HepG2 (cell line): ENCODE data around the gene GMFB. TPM values are rescaled to one million over a fixed set of nuclear protein-coding genes. Genes with fewer than 3 reads are reported as not detected.

Experiments
- IKZF4 ChIP-seq: sonication (generic); formaldehyde crosslinking; IDR thresholded peaks from 2 replicates; pipeline ENCODE4 v1.5.1; 2020; ENCODE audit warnings: borderline replicate concordance, mild to moderate bottlenecking, low read depth, missing genetic modification reagents; ENCODE audit errors: not compliant biosample characterization
- KDM1A ChIP-seq: IDR thresholded peaks from 2 replicates; pipeline ENCODE4 v1.6.1; 2016; ENCODE audit warnings: missing compliant biosample characterization
- MIXL1 ChIP-seq: IDR thresholded peaks from 2 replicates; pipeline ENCODE4 v1.6.1; 2016
- NCOA5 ChIP-seq: sonication (generic); formaldehyde crosslinking; IDR thresholded peaks from 2 replicates; pipeline ENCODE4 v1.4.0; 2020; ENCODE audit warnings: missing genetic modification reagents
- PCBP1 ChIP-seq: fragments of 200-400 bp; formaldehyde crosslinking; IDR thresholded peaks from 2 replicates; pipeline ENCODE4 v1.6.1; 2017; ENCODE audit warnings: mild to moderate bottlenecking, low read depth, low read length, borderline replicate concordance
- REL ChIP-seq: sonication (generic); formaldehyde crosslinking; conservative IDR thresholded peaks from 2 replicates; pipeline ENCODE4 v1.8.0; 2022; ENCODE audit warnings: mild to moderate bottlenecking, missing genetic modification reagents, moderate library complexity
- RFXAP ChIP-seq: sonication (generic); formaldehyde crosslinking; IDR thresholded peaks from 2 replicates; pipeline ENCODE4 v1.4.0; 2020; ENCODE audit warnings: missing genetic modification reagents, borderline replicate concordance
- SP140L ChIP-seq: sonication (generic); formaldehyde crosslinking; IDR thresholded peaks from 2 replicates; pipeline ENCODE4 v1.4.0; 2020; ENCODE audit warnings: missing genetic modification reagents, borderline replicate concordance
- ZNF282 ChIP-seq: fragments of 450-650 bp; IDR thresholded peaks from 2 replicates; pipeline ENCODE4 v1.6.1; 2018; ENCODE audit not compliant: partially characterized antibody
- ZNF343 ChIP-seq: sonication (generic); formaldehyde crosslinking; IDR thresholded peaks from 2 replicates; pipeline ENCODE4 v1.4.0; 2020; ENCODE audit warnings: mild to moderate bottlenecking, missing genetic modification reagents
- polyA plus RNA-seq, 8 experiments: library from polyadenylated mRNA; depleted of rRNA in 3 of 8; stranded (reverse) in 7 of 8; unstranded in 1 of 8; fragments of >200 nt; fragmentation: Illumina TruSeq in 4 of 8; extraction: Trizol in 4 of 8; gene quantifications; 2 replicates each; pipeline versions ENCODE4 v1.2.1 to v1.2.3, GENCODE V29; 2011 to 2016; ENCODE audit warnings: low read depth in 4 of 8, missing spikeins in 1 of 8, mixed read lengths in 1 of 8; ENCODE audit not compliant: insufficient read depth in 1 of 8
- total RNA-seq, 5 experiments: library from RNA; depleted of rRNA; stranded (reverse); fragments of >200 nt; fragmentation: Illumina TruSeq; extraction: Trizol; gene quantifications; 2 replicates each; pipeline ENCODE4 v1.2.3, GENCODE V29; 2016; ENCODE audit warnings: low read depth in 1 of 5
- TF ChIP-seq, protein P1 (sequence below): sonication (generic); formaldehyde crosslinking; IDR thresholded peaks from 2 replicates; pipeline ENCODE4 v1.4.0; 2020; ENCODE audit warnings: missing genetic modification reagents
- TF ChIP-seq, protein P2 (sequence below): sonication (generic); formaldehyde crosslinking; IDR thresholded peaks from 2 replicates; pipeline ENCODE4 v1.8.1; 2023; ENCODE audit warnings: mild to moderate bottlenecking, missing genetic modification reagents
- TF ChIP-seq, protein P3 (sequence below): sonication (generic); formaldehyde crosslinking; IDR thresholded peaks from 2 replicates; pipeline ENCODE4 v1.4.0; 2020; ENCODE audit warnings: missing genetic modification reagents, borderline replicate concordance
- TF ChIP-seq, protein P4 (sequence below): sonication (generic); formaldehyde crosslinking; IDR thresholded peaks from 2 replicates; pipeline ENCODE4 v1.4.0; 2020; ENCODE audit warnings: mild to moderate bottlenecking, missing genetic modification reagents
- TF ChIP-seq, protein P5 (sequence below): sonication (generic); formaldehyde crosslinking; conservative IDR thresholded peaks from 2 replicates; pipeline ENCODE4 v1.4.0; 2020; ENCODE audit warnings: mild to moderate bottlenecking, missing genetic modification reagents, moderate library complexity
- TF ChIP-seq, protein P6 (sequence below): sonication (generic); formaldehyde crosslinking; conservative IDR thresholded peaks from 2 replicates; pipeline ENCODE4 v1.8.1; 2023; ENCODE audit warnings: missing genetic modification reagents

GMFB gene
- total and polyA plus RNA-seq, 2 of the 13 experiments (the other 11 are each of a cell fraction or from before 2014, with no cell fraction given) = 17.3 to 68.2 TPM

DNA sequence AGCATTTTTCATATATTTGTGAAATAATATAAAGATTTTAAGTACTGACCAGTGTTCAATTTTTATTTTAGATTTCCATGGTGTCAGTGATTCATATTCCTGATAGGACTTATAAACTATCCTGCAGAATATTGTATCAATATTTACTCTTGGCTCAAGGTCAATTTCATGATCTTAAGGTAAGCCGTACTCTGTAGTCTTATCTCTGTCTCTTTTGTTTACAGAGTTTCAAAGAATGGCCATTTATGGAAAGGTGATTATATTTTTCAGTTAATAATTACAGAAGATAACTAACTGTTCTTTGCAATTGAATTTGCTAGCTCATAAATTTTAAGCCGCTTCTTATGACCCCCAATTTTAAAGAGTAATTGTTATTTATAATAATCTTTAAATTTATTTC lies 48.9 kb upstream of the GMFB start (continued):
- TF ChIP-seq, protein P1, sequence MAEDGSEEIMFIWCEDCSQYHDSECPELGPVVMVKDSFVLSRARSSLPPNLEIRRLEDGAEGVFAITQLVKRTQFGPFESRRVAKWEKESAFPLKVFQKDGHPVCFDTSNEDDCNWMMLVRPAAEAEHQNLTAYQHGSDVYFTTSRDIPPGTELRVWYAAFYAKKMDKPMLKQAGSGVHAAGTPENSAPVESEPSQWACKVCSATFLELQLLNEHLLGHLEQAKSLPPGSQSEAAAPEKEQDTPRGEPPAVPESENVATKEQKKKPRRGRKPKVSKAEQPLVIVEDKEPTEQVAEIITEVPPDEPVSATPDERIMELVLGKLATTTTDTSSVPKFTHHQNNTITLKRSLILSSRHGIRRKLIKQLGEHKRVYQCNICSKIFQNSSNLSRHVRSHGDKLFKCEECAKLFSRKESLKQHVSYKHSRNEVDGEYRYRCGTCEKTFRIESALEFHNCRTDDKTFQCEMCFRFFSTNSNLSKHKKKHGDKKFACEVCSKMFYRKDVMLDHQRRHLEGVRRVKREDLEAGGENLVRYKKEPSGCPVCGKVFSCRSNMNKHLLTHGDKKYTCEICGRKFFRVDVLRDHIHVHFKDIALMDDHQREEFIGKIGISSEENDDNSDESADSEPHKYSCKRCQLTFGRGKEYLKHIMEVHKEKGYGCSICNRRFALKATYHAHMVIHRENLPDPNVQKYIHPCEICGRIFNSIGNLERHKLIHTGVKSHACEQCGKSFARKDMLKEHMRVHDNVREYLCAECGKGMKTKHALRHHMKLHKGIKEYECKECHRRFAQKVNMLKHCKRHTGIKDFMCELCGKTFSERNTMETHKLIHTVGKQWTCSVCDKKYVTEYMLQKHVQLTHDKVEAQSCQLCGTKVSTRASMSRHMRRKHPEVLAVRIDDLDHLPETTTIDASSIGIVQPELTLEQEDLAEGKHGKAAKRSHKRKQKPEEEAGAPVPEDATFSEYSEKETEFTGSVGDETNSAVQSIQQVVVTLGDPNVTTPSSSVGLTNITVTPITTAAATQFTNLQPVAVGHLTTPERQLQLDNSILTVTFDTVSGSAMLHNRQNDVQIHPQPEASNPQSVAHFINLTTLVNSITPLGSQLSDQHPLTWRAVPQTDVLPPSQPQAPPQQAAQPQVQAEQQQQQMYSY (CRISPR knock-in tag) = no peak
- TF ChIP-seq RFXAP (CRISPR knock-in tag) = no peak
- TF ChIP-seq, protein P2, sequence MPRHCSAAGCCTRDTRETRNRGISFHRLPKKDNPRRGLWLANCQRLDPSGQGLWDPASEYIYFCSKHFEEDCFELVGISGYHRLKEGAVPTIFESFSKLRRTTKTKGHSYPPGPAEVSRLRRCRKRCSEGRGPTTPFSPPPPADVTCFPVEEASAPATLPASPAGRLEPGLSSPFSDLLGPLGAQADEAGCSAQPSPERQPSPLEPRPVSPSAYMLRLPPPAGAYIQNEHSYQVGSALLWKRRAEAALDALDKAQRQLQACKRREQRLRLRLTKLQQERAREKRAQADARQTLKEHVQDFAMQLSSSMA (CRISPR knock-in tag) = no peak
- no peak; the same call in 1 of the 2 replicates for TF ChIP-seq MIXL1 (CRISPR knock-in tag)
- no peak for TF ChIP-seq KDM1A
- TF ChIP-seq ZNF282 = no peak
- TF ChIP-seq IKZF4 (CRISPR knock-in tag) = no peak
- TF ChIP-seq, protein P3, sequence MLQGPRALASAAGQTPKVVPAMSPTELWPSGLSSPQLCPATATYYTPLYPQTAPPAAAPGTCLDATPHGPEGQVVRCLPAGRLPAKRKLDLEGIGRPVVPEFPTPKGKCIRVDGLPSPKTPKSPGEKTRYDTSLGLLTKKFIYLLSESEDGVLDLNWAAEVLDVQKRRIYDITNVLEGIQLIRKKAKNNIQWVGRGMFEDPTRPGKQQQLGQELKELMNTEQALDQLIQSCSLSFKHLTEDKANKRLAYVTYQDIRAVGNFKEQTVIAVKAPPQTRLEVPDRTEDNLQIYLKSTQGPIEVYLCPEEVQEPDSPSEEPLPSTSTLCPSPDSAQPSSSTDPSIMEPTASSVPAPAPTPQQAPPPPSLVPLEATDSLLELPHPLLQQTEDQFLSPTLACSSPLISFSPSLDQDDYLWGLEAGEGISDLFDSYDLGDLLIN (CRISPR knock-in tag) = no peak
- TF ChIP-seq, protein P4, sequence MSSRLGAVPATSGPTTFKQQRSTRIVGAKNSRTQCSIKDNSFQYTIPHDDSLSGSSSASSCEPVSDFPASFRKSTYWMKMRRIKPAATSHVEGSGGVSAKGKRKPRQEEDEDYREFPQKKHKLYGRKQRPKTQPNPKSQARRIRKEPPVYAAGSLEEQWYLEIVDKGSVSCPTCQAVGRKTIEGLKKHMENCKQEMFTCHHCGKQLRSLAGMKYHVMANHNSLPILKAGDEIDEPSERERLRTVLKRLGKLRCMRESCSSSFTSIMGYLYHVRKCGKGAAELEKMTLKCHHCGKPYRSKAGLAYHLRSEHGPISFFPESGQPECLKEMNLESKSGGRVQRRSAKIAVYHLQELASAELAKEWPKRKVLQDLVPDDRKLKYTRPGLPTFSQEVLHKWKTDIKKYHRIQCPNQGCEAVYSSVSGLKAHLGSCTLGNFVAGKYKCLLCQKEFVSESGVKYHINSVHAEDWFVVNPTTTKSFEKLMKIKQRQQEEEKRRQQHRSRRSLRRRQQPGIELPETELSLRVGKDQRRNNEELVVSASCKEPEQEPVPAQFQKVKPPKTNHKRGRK (CRISPR knock-in tag) = no peak
- TF ChIP-seq ZNF343 (CRISPR knock-in tag) = no peak
- TF ChIP-seq SP140L (CRISPR knock-in tag) = no peak
- no peak for TF ChIP-seq NCOA5 (CRISPR knock-in tag)
- TF ChIP-seq REL (CRISPR knock-in tag) = no peak
- TF ChIP-seq PCBP1 = no peak
- TF ChIP-seq, protein P5, sequence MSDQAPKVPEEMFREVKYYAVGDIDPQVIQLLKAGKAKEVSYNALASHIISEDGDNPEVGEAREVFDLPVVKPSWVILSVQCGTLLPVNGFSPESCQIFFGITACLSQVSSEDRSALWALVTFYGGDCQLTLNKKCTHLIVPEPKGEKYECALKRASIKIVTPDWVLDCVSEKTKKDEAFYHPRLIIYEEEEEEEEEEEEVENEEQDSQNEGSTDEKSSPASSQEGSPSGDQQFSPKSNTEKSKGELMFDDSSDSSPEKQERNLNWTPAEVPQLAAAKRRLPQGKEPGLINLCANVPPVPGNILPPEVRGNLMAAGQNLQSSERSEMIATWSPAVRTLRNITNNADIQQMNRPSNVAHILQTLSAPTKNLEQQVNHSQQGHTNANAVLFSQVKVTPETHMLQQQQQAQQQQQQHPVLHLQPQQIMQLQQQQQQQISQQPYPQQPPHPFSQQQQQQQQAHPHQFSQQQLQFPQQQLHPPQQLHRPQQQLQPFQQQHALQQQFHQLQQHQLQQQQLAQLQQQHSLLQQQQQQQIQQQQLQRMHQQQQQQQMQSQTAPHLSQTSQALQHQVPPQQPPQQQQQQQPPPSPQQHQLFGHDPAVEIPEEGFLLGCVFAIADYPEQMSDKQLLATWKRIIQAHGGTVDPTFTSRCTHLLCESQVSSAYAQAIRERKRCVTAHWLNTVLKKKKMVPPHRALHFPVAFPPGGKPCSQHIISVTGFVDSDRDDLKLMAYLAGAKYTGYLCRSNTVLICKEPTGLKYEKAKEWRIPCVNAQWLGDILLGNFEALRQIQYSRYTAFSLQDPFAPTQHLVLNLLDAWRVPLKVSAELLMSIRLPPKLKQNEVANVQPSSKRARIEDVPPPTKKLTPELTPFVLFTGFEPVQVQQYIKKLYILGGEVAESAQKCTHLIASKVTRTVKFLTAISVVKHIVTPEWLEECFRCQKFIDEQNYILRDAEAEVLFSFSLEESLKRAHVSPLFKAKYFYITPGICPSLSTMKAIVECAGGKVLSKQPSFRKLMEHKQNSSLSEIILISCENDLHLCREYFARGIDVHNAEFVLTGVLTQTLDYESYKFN (CRISPR knock-in tag) = peak; percentile 73
- TF ChIP-seq, protein P6, sequence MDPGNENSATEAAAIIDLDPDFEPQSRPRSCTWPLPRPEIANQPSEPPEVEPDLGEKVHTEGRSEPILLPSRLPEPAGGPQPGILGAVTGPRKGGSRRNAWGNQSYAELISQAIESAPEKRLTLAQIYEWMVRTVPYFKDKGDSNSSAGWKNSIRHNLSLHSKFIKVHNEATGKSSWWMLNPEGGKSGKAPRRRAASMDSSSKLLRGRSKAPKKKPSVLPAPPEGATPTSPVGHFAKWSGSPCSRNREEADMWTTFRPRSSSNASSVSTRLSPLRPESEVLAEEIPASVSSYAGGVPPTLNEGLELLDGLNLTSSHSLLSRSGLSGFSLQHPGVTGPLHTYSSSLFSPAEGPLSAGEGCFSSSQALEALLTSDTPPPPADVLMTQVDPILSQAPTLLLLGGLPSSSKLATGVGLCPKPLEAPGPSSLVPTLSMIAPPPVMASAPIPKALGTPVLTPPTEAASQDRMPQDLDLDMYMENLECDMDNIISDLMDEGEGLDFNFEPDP (CRISPR knock-in tag) = no peak
